ENCODE data around the gene FRMD4B.
"Not testable (repeated sequence)": the region's sequence is repeated elsewhere in the genome, so short reads cannot be mapped to it uniquely, and the experiment has no call there.

GRCh38 chr3:69260843-69261405 lies 125.0 kb downstream of the FRMD4B start:
- not testable (repeated sequence) for TF ChIP-seq POLR2A, CTCF, POLR2AphosphoS5, EP300 (IDR thresholded peaks at IDR 0.05)

Measured in upper lobe of left lung (tissue), 4 donors.